Measurements from ENCODE around the gene CUX1. TPM values are rescaled to one million over a fixed set of nuclear protein-coding genes. Genes with fewer than 3 reads are reported as not detected.

CUX1 gene
- total RNA-seq, 1 experiment from 2014 or later, result 53.5 TPM

DNA sequence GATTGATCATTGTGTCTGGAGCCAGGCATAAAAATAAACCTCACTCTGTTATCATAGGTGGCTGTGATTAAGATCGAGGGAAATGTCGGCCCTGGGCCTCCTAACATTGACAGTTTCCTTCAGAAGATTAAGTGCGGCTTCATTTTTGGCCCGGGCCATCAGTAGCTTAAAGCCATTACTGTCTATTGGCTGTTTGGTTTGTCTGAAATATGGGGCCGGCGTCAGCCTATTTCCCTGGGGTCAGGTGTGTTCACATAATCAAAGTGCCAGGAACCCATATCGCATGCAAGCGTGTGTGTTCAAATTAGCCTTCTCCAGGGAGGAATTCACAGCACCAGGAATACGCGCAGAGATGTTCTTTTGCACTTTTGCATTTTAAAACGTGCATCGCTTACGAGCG lies 114.7 kb downstream of the CUX1 start:
- peak overlapping the region; percentile 31 to 79 (median 54); a peak in 6 of 7 replicates for H3K27ac Mint-ChIP-seq
- Histone ChIP-seq H3K9me3 (ENCODE audit: control insufficient read depth, low read depth, low read length) (no peaks in the 10 kb centered on the region), H4K91ac (ENCODE audit: insufficient read length, low read depth, low read length) (no peak overlapping the region), H3K9ac (ENCODE audit: extremely low read depth, insufficient read length, low read length) (no peak overlapping the region), H3K14ac (ENCODE audit: insufficient read depth, low read length) (no peak overlapping the region), H3K27me3 (ENCODE audit: insufficient read depth, low read length) (no peaks in the 10 kb centered on the region), H3T11ph (ENCODE audit: low read length) (no peak overlapping the region), H3K4me1 (ENCODE audit: insufficient read depth, low read length) (peaks cover 7% of the 10 kb centered on the region; the same call in 1 of the 2 replicates), H2BK15ac (ENCODE audit: low read depth, low read length) (no peak overlapping the region), H3K79me2 (ENCODE audit: insufficient read depth, low read length) (peaks cover 15% of the 10 kb centered on the region), H3K23me2 (ENCODE audit: insufficient read length, low read depth, low read length, poor library complexity, severe bottlenecking) (peaks cover 11% of the 10 kb centered on the region), H3K18ac (ENCODE audit: insufficient read length, low read depth, low read length) (no peak overlapping the region), H2BK120ac (ENCODE audit: low read depth, low read length, poor library complexity, severe bottlenecking) (no peak overlapping the region), H4K5ac (ENCODE audit: insufficient read length, low read depth, low read length) (no peak overlapping the region), H3K27ac (ENCODE audit: insufficient read length, low read depth, low read length) (no peak overlapping the region), H3K79me1 (ENCODE audit: insufficient read depth, low read depth, low read length, poor library complexity, severe bottlenecking) (no peaks in the 10 kb centered on the region), H3K4ac (ENCODE audit: low read depth, low read length) (no peak overlapping the region), H4K20me1 (ENCODE audit: control insufficient read depth, insufficient read depth, insufficient read length) (no peaks in the 10 kb centered on the region), H2BK12ac (ENCODE audit: insufficient read length, low read depth, low read length) (no peak overlapping the region), H3K56ac (ENCODE audit: insufficient read length, low read depth, low read length) (no peak overlapping the region), H3K4me2 (ENCODE audit: insufficient read depth, insufficient read length, low read length) (no peak overlapping the region), H4K8ac (replicated peaks; ENCODE audit: insufficient read length, low read depth, low read length) (no peak overlapping the region), H2BK20ac (ENCODE audit: low read depth, low read length, poor library complexity, severe bottlenecking) (no peak overlapping the region), H2AK5ac (ENCODE audit: insufficient read length, low read length) (no peak overlapping the region), H3K23ac (ENCODE audit: insufficient read length, low read depth, low read length) (no peak overlapping the region), H2BK5ac (ENCODE audit: insufficient read length, low read length) (no peak overlapping the region), H2AFZ (ENCODE audit: low read length) (no peak overlapping the region)
- no peak overlapping the region for H3K4me3 Mint-ChIP-seq
- DNase-seq, result no peak
- H3K27me3 Mint-ChIP-seq (ENCODE audit: low read depth), result no peaks in the 10 kb centered on the region
- H3K36me3 Mint-ChIP-seq (ENCODE audit: insufficient read depth in 1 of 3, low read depth in 3 of 3), result peaks cover 14 to 20% (median 16%) of the 10 kb centered on the region in 3 experiments
- TF ChIP-seq CTCF (conservative IDR thresholded peaks at IDR 0.05), result no peak
- WGBS (ENCODE audit: extremely low coverage, insufficient read length, low lambda C conversion rate), result no CpG with 5 or more reads among the region's 14 CpGs
- H3K4me1 Mint-ChIP-seq, result peaks cover 58 to 63% of the 10 kb centered on the region in 2 experiments
- peaks cover 0 to 8% of the 10 kb centered on the region in 2 experiments; a peak in 4 of 5 replicates for H3K9me3 Mint-ChIP-seq

Data from H9 (cell line).